GM12865 (cell line): Measurements from ENCODE around the gene PRKCH.

Experiments
- DNase-seq: peaks from one replicate; pipeline ENCODE4 v3.0.0; 2010; ENCODE audit warnings: low read depth
- H3K4me3 ChIP-seq: 2 replicates; pipeline ENCODE4 v1.5.1; 2011; ENCODE audit warnings: mild to moderate bottlenecking, low read depth, low read length, control low read depth
- TF ChIP-seq, protein P1 (sequence below): IDR thresholded peaks from 2 replicates; pipeline ENCODE4 v1.5.1; 2011; ENCODE audit warnings: low read length, control low read depth, low read depth, inconsistent platforms; ENCODE audit not compliant: insufficient read depth; ENCODE audit errors: missing control alignments

PRKCH gene

DNA sequence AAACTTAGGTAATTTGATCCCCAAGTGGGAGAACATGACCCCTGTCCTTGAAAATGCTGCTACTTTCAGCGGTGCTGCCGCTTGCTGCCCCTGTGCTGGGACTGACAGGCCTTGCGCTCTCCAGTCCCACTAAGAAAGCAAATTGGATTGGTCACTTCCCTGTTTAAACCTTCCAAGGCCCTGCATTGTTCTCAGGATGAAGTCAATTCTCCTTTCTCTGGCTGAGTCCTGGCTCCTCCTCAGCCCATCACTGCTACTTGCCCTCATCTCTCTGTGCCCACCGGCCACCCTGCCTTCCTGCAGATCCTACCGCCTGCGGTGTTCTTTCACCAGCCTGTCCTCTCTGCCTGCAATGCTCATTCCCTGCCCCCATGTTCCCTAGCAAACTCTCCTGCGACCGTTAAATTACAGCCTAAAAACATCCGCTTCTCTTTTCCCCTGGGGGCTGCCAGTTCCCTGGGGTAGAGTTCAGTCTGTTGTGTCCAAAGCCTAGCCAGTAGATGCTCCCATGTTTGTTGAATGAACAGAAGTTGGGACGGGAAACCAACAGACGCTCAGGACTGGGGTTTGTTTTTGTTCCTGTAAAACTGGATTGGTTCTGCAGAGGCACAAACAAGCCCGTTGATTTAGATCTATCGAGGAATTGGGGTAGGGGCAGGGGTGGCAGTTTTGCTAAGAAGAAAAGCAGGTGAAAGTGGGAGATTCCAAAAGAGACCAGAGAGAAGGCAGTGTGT is 246.6 kb downstream of the PRKCH start:
- peak overlapping the region; percentile 37 for H3K4me3 ChIP-seq
- TF ChIP-seq, protein P1, sequence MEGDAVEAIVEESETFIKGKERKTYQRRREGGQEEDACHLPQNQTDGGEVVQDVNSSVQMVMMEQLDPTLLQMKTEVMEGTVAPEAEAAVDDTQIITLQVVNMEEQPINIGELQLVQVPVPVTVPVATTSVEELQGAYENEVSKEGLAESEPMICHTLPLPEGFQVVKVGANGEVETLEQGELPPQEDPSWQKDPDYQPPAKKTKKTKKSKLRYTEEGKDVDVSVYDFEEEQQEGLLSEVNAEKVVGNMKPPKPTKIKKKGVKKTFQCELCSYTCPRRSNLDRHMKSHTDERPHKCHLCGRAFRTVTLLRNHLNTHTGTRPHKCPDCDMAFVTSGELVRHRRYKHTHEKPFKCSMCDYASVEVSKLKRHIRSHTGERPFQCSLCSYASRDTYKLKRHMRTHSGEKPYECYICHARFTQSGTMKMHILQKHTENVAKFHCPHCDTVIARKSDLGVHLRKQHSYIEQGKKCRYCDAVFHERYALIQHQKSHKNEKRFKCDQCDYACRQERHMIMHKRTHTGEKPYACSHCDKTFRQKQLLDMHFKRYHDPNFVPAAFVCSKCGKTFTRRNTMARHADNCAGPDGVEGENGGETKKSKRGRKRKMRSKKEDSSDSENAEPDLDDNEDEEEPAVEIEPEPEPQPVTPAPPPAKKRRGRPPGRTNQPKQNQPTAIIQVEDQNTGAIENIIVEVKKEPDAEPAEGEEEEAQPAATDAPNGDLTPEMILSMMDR, result no peak
- DNase-seq, result peak; percentile 33

DNA sequence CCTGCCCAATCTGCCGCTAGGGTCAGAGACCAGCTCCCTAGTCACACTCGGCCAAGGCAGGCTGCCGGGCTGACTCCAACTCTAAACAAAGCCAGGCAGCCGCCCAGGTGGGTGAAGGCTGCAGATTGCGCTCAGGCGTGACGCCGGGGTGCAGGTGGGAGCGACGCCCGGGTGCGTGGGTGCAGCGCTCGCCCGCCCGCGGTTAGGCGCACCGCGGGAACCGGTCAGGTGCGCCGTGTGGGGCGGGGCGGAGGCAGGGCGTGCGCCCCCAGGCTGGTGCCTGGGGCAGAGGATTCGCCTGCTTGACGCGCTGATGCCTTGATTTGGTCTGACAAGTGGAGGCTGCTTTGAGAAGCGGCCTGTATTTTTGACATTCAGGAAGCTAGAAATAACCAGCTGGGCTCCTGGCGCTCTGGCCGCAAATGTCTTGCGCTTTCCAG is 247.2 kb downstream of the PRKCH start:
- TF ChIP-seq, protein P1, result peak; percentile 9
- peak; percentile 80 for DNase-seq
- peak overlapping the region; percentile 37 for H3K4me3 ChIP-seq

DNA sequence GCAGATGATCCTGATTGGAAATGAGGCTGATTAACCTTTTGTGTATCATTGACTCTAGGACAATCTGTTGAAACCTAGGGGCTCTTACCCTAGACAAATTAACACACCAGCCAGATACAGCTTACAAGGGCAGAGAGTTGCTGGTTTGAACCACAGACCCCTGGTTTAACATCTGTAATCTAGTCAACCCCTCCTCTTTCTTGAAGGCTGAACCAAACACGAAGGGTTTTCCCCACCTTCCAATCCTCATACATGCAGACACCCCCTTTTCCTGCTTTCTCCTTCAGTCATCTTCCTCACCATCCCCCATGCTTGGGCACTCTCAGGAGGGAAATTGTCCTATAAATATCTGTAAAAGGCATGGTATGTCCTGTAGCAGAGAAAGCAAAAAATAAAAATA is 247.9 kb downstream of the PRKCH start:
- H3K4me3 ChIP-seq, result no peak overlapping the region
- no peak for DNase-seq
- TF ChIP-seq, protein P1, result no peak

DNA sequence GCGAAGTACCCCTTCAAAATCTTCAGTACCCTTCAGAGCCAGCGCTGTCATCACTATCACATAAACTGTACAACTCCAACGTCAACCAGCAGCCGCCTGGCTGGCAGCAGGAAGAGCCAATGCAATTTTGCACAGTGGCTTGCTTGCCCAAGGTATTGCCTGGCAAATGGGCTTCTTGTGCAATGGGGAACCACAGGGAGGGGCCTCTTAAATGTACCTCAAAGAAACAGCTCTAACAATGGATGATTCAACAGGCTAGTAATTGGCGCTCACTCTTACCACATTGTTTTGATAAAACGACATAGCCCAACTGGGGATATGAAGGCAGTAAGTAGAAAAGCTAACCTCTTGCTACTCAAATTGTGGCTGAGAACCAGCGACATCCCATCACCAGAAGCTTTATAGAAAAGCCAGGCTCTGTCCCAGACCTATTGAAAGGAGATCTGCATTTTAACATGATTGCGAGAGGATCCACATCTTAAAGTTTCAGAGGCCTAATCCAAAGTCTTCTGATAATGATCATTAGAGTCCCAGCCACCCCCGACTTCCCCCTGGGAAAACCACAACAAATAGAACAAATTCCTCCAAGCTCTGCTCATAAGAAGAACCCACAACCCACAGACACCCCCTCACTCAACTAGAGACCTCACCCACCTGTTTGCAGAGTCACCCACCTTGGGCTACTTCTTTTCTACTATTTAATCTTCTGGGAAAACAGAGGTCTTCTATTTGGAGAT is 248.6 kb downstream of the PRKCH start:
- no peak for DNase-seq
- no peak overlapping the region for H3K4me3 ChIP-seq
- TF ChIP-seq, protein P1, result no peak

DNA sequence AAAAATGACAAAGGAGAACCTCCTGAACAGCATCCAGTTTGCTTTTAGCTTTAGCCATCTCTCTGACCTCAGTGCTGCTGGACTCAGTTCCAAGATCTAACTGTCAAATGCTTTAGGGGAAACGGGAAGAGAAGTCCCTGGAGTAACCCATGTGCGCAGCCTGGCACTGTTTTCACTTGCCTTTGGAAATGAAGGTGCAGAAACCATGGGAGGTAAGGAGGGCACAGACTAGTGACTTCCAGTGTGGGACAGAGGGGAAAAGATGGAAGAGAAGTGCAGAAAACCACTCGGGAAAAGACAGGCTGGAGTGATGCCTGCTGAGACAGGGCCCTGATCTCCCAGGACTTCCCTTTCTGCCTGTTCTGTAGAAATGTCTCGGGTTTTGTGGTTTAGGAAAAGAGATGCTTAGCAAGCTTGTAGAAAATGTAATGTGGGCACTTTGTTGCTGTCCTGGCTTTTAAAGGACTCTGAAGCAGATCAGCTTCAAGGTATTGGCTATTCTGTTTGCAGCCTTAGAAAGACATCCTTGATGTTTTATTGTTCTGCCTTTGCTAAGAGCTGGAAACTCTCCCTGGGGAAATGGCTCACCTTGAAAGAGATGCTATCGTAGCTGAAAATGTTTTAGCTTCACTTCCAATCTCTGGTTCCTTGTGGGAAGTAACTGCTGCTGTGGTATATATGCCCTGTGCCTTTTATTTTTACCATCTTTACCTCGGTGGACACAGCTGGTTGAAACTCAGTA is 249.3 kb downstream of the PRKCH start:
- no peak for DNase-seq
- no peak overlapping the region for H3K4me3 ChIP-seq
- TF ChIP-seq, protein P1, result no peak

DNA sequence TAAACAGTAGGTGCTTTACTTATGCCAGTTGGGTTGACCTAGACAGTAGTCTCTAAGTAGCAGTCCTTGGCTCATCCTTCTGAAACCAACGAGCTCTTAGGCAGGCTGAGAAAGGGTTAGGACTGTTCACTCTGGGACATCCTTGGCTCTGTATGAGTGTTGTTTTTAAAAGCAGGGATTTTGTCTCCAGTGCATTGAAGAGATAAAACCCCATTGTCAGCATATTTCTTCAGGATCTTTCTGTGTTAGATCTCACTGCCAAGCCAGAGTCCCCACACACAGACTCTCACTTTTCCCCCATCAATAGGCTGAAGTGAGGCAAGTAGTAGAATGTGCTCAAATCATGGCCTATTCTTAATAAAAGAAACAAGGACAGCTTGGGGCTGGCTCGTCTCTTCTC is 250.5 kb downstream of the PRKCH start:
- no peak overlapping the region for H3K4me3 ChIP-seq
- TF ChIP-seq, protein P1, result no peak
- DNase-seq, result no peak
